ENCODE measurements around the gene GABPA. TPM values are rescaled to one million over a fixed set of nuclear protein-coding genes. Genes with fewer than 3 reads are reported as not detected.

The GABPA gene
- polyA plus RNA-seq, 1 donor (not counting 4 experiments of a cell fraction or from before 2014, with no cell fraction given): 16.3 TPM

DNA sequence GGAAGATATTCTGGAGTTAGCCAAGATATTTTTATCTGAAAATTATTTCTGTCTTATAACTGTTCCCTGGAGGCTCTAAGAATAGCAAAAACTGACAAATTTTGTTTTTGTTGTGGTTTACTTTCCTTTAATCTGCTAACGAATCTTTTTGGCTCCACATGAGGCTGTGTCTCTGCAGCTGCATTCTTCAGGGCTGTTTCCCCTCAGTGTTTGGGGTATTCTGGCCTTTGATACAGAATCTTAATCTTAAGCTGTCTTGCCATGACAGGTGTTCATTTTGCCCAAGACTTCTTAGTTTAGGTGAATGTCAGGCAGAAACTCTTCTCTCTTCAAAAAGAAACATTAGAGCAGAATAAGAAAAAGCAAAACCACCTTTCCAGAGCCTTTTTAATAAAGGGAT lies 83.8 kb downstream of the GABPA start:
- DNase-seq (ENCODE audit: low read depth, low spot score): no peak
- H3K79me2 ChIP-seq (ENCODE audit: control insufficient read depth, insufficient read depth, low read length): no peaks in the 10 kb centered on the region
- H3K27me3 ChIP-seq (ENCODE audit: control insufficient read depth, extremely low read depth, insufficient read depth, low read length): no peaks in the 10 kb centered on the region
- no peak overlapping the region for H3K4me2 ChIP-seq (ENCODE audit: control insufficient read depth, extremely low read depth, insufficient read depth, low read depth, low read length)
- no peak for FAIRE-seq
- H3K9me1 ChIP-seq (ENCODE audit: control insufficient read depth, extremely low read depth, insufficient read depth, low read length): no peaks in the 10 kb centered on the region
- TF ChIP-seq EZH2 (IDR thresholded peaks at IDR 0.05; ENCODE audit: low read length): no peak
- TF ChIP-seq, protein P1, sequence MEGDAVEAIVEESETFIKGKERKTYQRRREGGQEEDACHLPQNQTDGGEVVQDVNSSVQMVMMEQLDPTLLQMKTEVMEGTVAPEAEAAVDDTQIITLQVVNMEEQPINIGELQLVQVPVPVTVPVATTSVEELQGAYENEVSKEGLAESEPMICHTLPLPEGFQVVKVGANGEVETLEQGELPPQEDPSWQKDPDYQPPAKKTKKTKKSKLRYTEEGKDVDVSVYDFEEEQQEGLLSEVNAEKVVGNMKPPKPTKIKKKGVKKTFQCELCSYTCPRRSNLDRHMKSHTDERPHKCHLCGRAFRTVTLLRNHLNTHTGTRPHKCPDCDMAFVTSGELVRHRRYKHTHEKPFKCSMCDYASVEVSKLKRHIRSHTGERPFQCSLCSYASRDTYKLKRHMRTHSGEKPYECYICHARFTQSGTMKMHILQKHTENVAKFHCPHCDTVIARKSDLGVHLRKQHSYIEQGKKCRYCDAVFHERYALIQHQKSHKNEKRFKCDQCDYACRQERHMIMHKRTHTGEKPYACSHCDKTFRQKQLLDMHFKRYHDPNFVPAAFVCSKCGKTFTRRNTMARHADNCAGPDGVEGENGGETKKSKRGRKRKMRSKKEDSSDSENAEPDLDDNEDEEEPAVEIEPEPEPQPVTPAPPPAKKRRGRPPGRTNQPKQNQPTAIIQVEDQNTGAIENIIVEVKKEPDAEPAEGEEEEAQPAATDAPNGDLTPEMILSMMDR (optimal IDR thresholded peaks at IDR 0.05 in 1 of 3, IDR thresholded peaks at IDR 0.05 in 1 of 3, conservative IDR thresholded peaks at IDR 0.05 in 1 of 3; ENCODE audit: extremely low read depth in 1 of 3, insufficient read depth in 2 of 3, low read length in 3 of 3): no peak
- H3K36me3 ChIP-seq (ENCODE audit: control insufficient read depth in 2 of 2, extremely low read depth in 1 of 2, insufficient read depth in 2 of 2, low read length in 2 of 2): no peaks in the 10 kb centered on the region
- no peak overlapping the region for H3K4me3 ChIP-seq (ENCODE audit: control insufficient read depth in 2 of 3, extremely low read depth in 1 of 3, insufficient read depth in 2 of 3, low read depth in 1 of 3, low read length in 3 of 3)
- H2AFZ ChIP-seq (ENCODE audit: control insufficient read depth, low read length): no peak overlapping the region
- H3K27ac ChIP-seq (ENCODE audit: control insufficient read depth, insufficient read depth, low read length): no peak overlapping the region
- no peaks in the 10 kb centered on the region for H4K20me1 ChIP-seq (ENCODE audit: control insufficient read depth, extremely low read depth, insufficient read depth, low read length)
- no peaks in the 10 kb centered on the region for H3K9me3 ChIP-seq (ENCODE audit: control insufficient read depth, low read depth, low read length)
- no peak overlapping the region for H3K9ac ChIP-seq (ENCODE audit: control insufficient read depth, extremely low read depth, insufficient read depth, low read length)
- dilution Hi-C loops (cut with MboI; ENCODE audit: extremely low pct_ligation_motif_present, low sequenced_read_pairs): no loop called here
- H3K4me1 ChIP-seq (ENCODE audit: control insufficient read depth, extremely low read depth, insufficient read depth, low read length): no peaks in the 10 kb centered on the region

Other genes with a start within 250 kb of the GABPA start
- 30.1 to 51.4 TPM (median 33.2 TPM) in 3 replicates for gene MRPL39, start 127.5 kb upstream of the GABPA start, polyA plus RNA-seq
- gene JAM2, start 95.7 kb upstream of the GABPA start, polyA plus RNA-seq: 0.04 TPM in 1 of 3 replicates, not detected in the others
- gene ATP5PF, start 68 bp upstream of the GABPA start, polyA plus RNA-seq: 179 to 256 TPM (median 212 TPM) in 3 replicates